PC-9 (cell line): Measurements from ENCODE around the gene PPIL1.

Experiments used
- EZH2 ChIP-seq: fragments of 200-600 bp; sonication (generic); IDR thresholded peaks from 2 replicates; pipeline ENCODE4 v1.8.0; 2017; ENCODE audit warnings: antibody characterized with exemption, low read depth
- TF ChIP-seq, protein P1 (sequence below): fragments of 200-600 bp; sonication (generic); conservative IDR thresholded peaks from 2 replicates; pipeline ENCODE4 v1.6.1; 2017; ENCODE audit warnings: mixed run types, antibody characterized with exemption, mild to moderate bottlenecking, moderate library complexity

DNA sequence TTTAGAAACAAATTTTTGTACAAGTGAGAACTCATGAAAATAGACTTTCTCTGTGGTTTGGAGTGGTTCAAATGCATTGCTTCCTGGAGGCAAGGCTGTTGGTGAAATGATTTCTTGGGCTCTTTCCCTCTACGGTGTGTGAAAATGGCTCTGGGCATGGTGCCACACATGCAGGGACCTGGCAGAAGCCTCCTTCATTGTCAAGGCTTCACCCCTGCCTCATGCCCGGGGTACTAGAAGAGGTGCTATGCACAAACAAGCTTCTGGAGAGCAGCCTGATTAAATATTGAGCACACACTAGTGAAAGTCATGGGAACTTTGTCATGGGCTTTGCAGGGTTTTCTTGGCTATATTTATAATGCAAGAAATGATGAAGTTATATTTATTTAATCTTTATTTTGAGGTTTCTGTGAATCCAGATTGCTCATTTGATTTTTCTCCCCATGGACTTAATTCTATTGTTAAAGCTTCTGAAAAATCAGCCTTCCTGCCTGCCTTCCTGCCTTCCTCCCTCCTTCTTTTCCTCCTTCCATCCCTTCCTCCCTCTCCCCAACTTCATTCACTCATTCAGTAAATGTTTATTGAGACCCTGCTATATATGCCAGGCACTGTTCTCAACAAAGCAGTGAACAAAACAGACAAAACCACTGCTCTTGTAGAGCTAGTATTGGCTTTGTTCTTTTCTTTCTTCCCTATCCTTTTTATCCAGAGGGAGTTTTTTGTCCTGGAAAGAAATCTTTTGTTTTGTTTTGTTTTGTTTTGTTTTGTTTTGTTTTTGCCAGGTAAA lies 32.1 kb upstream of the PPIL1 start:
- TF ChIP-seq, protein P1, sequence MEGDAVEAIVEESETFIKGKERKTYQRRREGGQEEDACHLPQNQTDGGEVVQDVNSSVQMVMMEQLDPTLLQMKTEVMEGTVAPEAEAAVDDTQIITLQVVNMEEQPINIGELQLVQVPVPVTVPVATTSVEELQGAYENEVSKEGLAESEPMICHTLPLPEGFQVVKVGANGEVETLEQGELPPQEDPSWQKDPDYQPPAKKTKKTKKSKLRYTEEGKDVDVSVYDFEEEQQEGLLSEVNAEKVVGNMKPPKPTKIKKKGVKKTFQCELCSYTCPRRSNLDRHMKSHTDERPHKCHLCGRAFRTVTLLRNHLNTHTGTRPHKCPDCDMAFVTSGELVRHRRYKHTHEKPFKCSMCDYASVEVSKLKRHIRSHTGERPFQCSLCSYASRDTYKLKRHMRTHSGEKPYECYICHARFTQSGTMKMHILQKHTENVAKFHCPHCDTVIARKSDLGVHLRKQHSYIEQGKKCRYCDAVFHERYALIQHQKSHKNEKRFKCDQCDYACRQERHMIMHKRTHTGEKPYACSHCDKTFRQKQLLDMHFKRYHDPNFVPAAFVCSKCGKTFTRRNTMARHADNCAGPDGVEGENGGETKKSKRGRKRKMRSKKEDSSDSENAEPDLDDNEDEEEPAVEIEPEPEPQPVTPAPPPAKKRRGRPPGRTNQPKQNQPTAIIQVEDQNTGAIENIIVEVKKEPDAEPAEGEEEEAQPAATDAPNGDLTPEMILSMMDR, result no peak
- TF ChIP-seq EZH2, result no peak
